GM12872 (cell line): ENCODE results near the gene ZBTB40.

Experiments
- TF ChIP-seq, protein P1 (sequence below): IDR thresholded peaks from 3 replicates; pipeline ENCODE4 v1.5.1; 2011; ENCODE audit warnings: low read depth, mild to moderate bottlenecking, low read length, moderate library complexity; ENCODE audit not compliant: insufficient read depth

ZBTB40 gene, protein sequence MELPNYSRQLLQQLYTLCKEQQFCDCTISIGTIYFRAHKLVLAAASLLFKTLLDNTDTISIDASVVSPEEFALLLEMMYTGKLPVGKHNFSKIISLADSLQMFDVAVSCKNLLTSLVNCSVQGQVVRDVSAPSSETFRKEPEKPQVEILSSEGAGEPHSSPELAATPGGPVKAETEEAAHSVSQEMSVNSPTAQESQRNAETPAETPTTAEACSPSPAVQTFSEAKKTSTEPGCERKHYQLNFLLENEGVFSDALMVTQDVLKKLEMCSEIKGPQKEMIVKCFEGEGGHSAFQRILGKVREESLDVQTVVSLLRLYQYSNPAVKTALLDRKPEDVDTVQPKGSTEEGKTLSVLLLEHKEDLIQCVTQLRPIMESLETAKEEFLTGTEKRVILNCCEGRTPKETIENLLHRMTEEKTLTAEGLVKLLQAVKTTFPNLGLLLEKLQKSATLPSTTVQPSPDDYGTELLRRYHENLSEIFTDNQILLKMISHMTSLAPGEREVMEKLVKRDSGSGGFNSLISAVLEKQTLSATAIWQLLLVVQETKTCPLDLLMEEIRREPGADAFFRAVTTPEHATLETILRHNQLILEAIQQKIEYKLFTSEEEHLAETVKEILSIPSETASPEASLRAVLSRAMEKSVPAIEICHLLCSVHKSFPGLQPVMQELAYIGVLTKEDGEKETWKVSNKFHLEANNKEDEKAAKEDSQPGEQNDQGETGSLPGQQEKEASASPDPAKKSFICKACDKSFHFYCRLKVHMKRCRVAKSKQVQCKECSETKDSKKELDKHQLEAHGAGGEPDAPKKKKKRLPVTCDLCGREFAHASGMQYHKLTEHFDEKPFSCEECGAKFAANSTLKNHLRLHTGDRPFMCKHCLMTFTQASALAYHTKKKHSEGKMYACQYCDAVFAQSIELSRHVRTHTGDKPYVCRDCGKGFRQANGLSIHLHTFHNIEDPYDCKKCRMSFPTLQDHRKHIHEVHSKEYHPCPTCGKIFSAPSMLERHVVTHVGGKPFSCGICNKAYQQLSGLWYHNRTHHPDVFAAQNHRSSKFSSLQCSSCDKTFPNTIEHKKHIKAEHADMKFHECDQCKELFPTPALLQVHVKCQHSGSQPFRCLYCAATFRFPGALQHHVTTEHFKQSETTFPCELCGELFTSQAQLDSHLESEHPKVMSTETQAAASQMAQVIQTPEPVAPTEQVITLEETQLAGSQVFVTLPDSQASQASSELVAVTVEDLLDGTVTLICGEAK

DNA sequence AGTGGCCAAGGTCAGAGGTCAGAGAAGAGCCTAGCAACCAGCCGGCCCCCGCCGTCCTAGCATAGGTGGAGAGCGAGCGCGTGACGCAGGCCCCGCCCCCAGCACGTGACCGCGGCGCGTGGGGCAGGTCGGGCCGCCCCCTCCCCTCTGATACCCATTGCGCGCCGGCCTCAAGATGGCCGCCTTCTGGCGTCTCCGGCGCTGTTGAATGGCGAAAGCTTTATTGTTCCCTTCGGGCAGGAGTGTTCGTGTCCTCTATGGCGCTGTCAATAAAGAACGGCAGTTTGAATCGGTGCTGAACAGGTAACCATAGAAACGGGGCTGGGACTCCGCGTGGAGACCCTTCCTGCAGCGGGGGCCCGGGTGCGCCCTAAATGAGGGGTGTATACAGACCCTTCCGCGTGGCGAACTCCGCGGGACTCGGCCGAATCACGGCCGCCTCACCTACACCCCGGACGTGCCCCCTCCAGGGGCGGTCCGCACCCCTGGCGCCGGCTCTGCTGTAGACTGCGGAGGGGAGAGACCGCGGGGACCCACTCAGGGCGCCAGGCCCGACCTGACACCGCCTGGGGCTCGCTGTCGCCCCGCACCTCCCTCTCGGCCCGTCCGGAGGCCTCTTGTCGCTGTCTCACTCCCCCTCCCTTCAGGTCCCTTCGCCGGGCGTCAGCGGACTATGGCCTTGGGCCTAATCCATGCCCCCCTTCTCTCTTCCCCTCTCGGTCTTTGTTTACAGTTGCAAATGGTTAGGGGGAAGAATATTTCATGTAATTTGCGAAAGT lies at the start of gene ZBTB40:
ZBTB40 (plus strand) TSS at position 150 of the 779 bp plus-strand sequence. CDS start 38,098 bp downstream, outside the sequence.
- TF ChIP-seq, protein P1, sequence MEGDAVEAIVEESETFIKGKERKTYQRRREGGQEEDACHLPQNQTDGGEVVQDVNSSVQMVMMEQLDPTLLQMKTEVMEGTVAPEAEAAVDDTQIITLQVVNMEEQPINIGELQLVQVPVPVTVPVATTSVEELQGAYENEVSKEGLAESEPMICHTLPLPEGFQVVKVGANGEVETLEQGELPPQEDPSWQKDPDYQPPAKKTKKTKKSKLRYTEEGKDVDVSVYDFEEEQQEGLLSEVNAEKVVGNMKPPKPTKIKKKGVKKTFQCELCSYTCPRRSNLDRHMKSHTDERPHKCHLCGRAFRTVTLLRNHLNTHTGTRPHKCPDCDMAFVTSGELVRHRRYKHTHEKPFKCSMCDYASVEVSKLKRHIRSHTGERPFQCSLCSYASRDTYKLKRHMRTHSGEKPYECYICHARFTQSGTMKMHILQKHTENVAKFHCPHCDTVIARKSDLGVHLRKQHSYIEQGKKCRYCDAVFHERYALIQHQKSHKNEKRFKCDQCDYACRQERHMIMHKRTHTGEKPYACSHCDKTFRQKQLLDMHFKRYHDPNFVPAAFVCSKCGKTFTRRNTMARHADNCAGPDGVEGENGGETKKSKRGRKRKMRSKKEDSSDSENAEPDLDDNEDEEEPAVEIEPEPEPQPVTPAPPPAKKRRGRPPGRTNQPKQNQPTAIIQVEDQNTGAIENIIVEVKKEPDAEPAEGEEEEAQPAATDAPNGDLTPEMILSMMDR = no peak

DNA sequence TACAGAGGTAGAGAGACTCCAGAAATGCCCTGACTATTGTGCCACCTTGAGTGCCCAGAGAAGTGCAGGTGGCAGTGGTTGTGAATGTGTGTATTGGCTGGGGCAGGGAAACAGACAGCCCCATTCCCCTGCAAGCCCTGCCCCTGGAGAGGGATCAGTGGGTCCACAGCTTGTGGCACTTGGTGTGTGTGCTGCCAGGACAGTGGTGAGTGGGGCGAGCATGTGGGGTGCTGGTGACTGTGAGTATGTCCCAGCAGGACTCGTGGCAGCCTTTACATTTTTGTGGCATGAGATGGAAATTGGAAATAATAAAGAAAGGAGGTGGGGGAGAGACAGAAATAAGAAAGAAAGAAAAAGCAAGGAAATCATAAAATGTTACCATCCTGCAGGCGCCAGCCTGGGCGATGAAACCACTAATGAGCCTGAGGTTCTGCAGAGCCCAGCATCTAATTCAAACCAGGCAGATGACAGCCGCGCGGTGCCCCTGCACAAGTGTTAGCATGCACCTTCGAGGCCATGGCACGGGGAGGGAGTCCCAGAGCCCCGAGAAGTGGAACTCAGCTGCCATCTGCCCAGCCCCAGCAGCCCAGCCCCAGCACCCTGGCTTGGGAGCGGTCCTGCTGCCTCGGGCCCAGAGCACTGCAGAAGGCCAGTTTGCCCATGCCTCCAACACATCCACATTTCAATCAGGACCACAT lies 49.1 kb upstream of the ZBTB40 start:
- TF ChIP-seq, protein P1 = no peak

DNA sequence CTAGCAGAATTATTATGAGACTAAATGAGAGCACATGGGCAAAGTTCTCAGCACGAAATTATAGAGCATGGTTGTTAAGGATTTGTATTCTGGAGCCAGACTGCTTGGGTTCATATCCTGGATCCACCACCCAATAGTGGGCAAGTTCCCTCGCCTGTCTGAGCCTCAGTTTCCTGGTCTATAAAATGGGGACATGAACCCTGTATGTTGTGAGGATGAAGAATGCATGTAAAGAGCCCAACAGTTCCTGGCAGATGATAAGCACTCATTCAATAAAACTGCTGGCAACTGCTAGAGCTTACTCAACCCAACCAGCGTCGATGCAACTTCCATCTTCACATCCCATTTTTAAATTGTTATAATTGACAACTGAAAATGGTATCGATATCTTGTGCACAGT lies 47.2 kb upstream of the ZBTB40 start:
- TF ChIP-seq, protein P1 = no peak

DNA sequence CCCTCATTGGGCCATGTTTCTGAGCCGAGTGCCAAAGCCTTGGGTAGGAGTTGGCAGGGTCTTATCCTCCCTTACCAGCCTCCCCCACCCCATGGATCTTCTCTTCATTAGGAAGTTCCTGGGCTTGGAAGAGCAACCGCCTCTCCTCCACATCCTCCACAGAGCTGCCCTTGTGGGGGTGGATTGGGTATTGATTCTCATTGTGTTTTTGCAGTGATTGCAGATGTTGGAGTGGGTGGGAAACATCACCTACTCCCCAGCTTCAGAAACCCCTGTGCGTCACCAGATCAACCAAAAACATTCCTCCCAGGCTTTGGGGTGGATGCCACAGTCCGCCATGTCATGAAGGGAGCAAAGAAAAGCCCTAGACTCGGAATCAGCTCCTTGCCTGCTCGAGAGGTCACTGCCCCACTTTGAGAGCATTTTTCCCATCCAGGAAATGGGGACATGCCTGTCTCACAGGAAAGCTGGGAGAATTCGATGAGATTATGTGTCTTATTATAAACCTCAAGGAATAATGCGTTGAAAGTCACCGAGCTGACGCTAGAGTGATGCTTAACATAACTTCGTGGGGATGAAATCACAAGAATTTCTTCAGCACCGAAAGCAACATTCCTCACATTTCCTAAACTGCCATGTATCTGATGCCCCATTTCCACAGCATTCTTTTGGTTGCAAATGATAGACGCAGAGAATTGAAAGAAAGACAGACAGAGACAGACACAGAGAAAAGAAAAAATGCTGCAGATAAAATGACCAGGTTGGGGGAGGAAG lies 44.7 kb upstream of the ZBTB40 start:
- TF ChIP-seq, protein P1 = no peak

DNA sequence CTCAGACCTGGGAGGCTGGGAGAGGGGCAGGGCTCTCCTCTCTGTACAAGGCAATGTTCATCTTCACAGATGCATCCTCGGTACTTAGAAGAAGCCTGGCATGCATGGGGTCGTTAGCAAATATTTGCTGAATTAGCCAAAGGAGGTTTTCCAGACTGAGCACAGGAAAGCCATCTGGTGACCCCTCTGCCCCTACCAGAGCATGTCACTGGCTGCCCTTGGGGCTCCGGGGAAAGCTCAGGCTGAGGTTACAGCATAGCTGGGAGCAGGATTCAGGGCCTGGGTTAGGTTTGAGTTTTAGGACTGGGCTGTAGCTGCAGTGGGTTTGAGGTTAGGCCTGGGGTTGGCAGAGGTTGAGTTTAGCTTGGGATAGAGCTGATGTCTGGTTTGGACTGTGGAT lies 43.4 kb upstream of the ZBTB40 start:
- TF ChIP-seq, protein P1 = no peak

DNA sequence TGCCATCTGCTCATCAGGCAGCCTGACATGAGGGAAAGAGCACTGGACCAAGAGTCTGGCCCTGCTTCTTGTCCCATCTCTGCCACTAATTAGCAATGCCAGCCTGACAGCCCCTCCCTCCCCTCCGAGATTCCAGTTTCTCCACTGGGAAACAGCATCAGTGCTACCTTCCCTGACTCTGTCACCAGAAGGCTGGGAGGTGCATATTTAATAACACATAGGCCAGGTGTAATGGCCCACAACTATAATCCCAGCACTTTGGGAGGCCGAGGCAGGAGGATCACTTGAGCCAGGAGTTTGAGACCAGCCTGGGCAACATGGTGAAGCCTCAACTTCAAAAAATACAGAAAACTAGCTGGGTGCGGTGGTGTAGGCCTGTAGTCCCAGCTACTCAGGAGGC lies 41.2 kb upstream of the ZBTB40 start:
- TF ChIP-seq, protein P1 = no peak
